SK-N-SH (cell line): Measurements from ENCODE around the gene FTCD. TPM values are rescaled to one million over a fixed set of nuclear protein-coding genes. Genes with fewer than 3 reads are reported as not detected.

Experiments used
- CTCF ChIA-PET: fragments of 300-600, 350-600 bp; formaldehyde crosslinking; extraction: SDS; loops from one replicate; lab custom pipeline; 2021; lab: Yijun Ruan, JAX
- POLR2A ChIA-PET: fragments of 350-600 bp; sonication (Branson Sonifier 250); formaldehyde crosslinking; extraction: SDS; loops from one replicate; lab custom pipeline; 2020; ENCODE audit warnings: antibody characterized with exemption, inconsistent platforms; lab: Yijun Ruan, JAX
- DNase-seq: peaks from one replicate; pipeline ENCODE4 v3.0.0; 2012
- H2AFZ ChIP-seq: fragments of 200-600 bp; sonication (generic); 2 replicates; pipeline ENCODE4 v1.8.1; 2016; ENCODE audit warnings: antibody characterized with exemption, mild to moderate bottlenecking, low read depth
- H3F3A ChIP-seq: fragments of 200-600 bp; sonication (generic); replicated peaks from 2 replicates; pipeline ENCODE3; 2016; ENCODE audit warnings: antibody characterized with exemption, mild to moderate bottlenecking; ENCODE audit not compliant: insufficient read depth
- H3K27ac ChIP-seq, 2 experiments: fragments of 200-500 bp in 1 of 2; fragments of 200-600 bp in 1 of 2; sonication (Bioruptor generic) in 1 of 2; sonication (generic), shearing (Covaris generic) in 1 of 2; 2 replicates each; pipeline versions ENCODE4 v1.5.1 to v1.6.1; 2014 to 2016; ENCODE audit warnings: low read depth in 2 of 2, inconsistent platforms in 1 of 2, low read length in 1 of 2, mild to moderate bottlenecking in 1 of 2, mixed read lengths in 1 of 2
- H3K27me3 ChIP-seq: fragments of 200-600 bp; sonication (generic), shearing (Covaris generic); 2 replicates; pipeline ENCODE4 v1.6.1; 2016; ENCODE audit warnings: mixed run types; ENCODE audit not compliant: insufficient read depth
- H3K36me3 ChIP-seq, 2 experiments: fragments of 200-500 bp in 1 of 2; fragments of 200-600 bp in 1 of 2; sonication (Bioruptor generic) in 1 of 2; sonication (generic) in 1 of 2; replicated peaks in 1 of 2; 2 replicates each; pipeline versions ENCODE3 to v1.5.1; 2014 to 2016; ENCODE audit warnings: low read length in 1 of 2, mild to moderate bottlenecking in 1 of 2; ENCODE audit not compliant: insufficient read depth in 2 of 2, control insufficient read depth in 1 of 2
- H3K4me1 ChIP-seq, 2 experiments: fragments of 200-500 bp in 1 of 2; fragments of 200-600 bp in 1 of 2; sonication (Bioruptor generic) in 1 of 2; sonication (generic), shearing (Covaris generic) in 1 of 2; 2 replicates each; pipeline versions ENCODE4 v1.5.1 to v1.6.1; 2014 to 2016; ENCODE audit warnings: low read depth in 1 of 2, low read length in 1 of 2, mixed run types in 1 of 2; ENCODE audit not compliant: insufficient read depth in 2 of 2, control insufficient read depth in 1 of 2
- H3K4me2 ChIP-seq: fragments of 200-600 bp; sonication (generic), shearing (Covaris generic); 2 replicates; pipeline ENCODE4 v1.6.1; 2017; ENCODE audit warnings: mixed run types
- H3K4me3 ChIP-seq, 2 experiments: fragments of 200-500 bp in 1 of 2; fragments of 200-600 bp in 1 of 2; sonication (Bioruptor generic) in 1 of 2; sonication (generic), shearing (Covaris generic) in 1 of 2; 2 replicates each; pipeline versions ENCODE4 v1.5.1 to v1.8.1; 2014 to 2016; ENCODE audit warnings: low read depth in 2 of 2, inconsistent platforms in 1 of 2, low read length in 1 of 2, mild to moderate bottlenecking in 1 of 2, mixed read lengths in 1 of 2, moderate library complexity in 1 of 2
- H3K79me2 ChIP-seq: fragments of 200-600 bp; sonication (generic); 2 replicates; pipeline ENCODE4 v1.8.1; 2017; ENCODE audit warnings: mild to moderate bottlenecking; ENCODE audit not compliant: insufficient read depth
- H3K9ac ChIP-seq: fragments of 200-600 bp; sonication (generic); 2 replicates; pipeline ENCODE4 v1.6.1; 2017; ENCODE audit warnings: mixed run types
- H3K9me2 ChIP-seq: fragments of 200-600 bp; sonication (generic); 2 replicates; pipeline ENCODE4 v1.6.1; 2017; ENCODE audit warnings: mixed run types
- H3K9me3 ChIP-seq: fragments of 200-600 bp; sonication (generic); 2 replicates; pipeline ENCODE4 v1.6.1; 2017; ENCODE audit warnings: mixed run types, mild to moderate bottlenecking, moderate library complexity
- H4K20me1 ChIP-seq: fragments of 200-600 bp; sonication (generic); 2 replicates; pipeline ENCODE4 v1.6.1; 2017; ENCODE audit warnings: mild to moderate bottlenecking, mixed run types; ENCODE audit not compliant: insufficient read depth
- CTCF ChIP-seq: fragments of 200-600 bp; sonication (generic); IDR thresholded peaks from 2 replicates; pipeline ENCODE4 v1.6.1; 2017; ENCODE audit warnings: antibody characterized with exemption, mild to moderate bottlenecking, moderate library complexity
- EP300 ChIP-seq, 2 experiments: IDR thresholded peaks; 2 replicates each; pipeline versions ENCODE4 v1.4.0 to v1.6.1; 2012; ENCODE audit warnings: borderline replicate concordance in 1 of 2, low read depth in 1 of 2, low read length in 1 of 2
- FOSL2 ChIP-seq: IDR thresholded peaks from 2 replicates; pipeline ENCODE4 v1.4.0; 2012; ENCODE audit warnings: low read depth, mild to moderate bottlenecking, moderate library complexity, borderline replicate concordance
- FOXJ3 ChIP-seq: sonication (generic); formaldehyde crosslinking; IDR thresholded peaks from 2 replicates; pipeline ENCODE4 v1.5.1; 2020; ENCODE audit warnings: mild to moderate bottlenecking, missing genetic modification reagents
- FOXM1 ChIP-seq: IDR thresholded peaks from 2 replicates; pipeline ENCODE4 v1.4.0; 2012; ENCODE audit warnings: low read depth, mild to moderate bottlenecking
- GABPA ChIP-seq: IDR thresholded peaks from 2 replicates; pipeline ENCODE4 v1.4.0; 2012; ENCODE audit warnings: low read depth, mild to moderate bottlenecking
- GATA2 ChIP-seq: sonication (generic); formaldehyde crosslinking; IDR thresholded peaks from 2 replicates; pipeline ENCODE4 v1.5.0; 2020; ENCODE audit warnings: mild to moderate bottlenecking, missing genetic modification reagents
- NFIC ChIP-seq: IDR thresholded peaks from 2 replicates; pipeline ENCODE4 v1.4.0; 2012; ENCODE audit warnings: borderline replicate concordance
- NRF1 ChIP-seq: IDR thresholded peaks from 2 replicates; pipeline ENCODE4 v1.6.1; 2012; ENCODE audit warnings: low read depth, mild to moderate bottlenecking, low read length
- PBX3 ChIP-seq: IDR thresholded peaks from 2 replicates; pipeline ENCODE4; 2012
- RFX5 ChIP-seq: IDR thresholded peaks from 2 replicates; pipeline ENCODE4 v1.6.1; 2012; ENCODE audit warnings: mild to moderate bottlenecking, improper control_type of control experiment, low read length
- SIN3A ChIP-seq: IDR thresholded peaks from 2 replicates; pipeline ENCODE4 v1.6.1; 2012; ENCODE audit warnings: low read depth, mild to moderate bottlenecking, low read length, moderate library complexity, borderline replicate concordance
- TAF1 ChIP-seq: IDR thresholded peaks from 2 replicates; pipeline ENCODE4 v1.6.1; 2012; ENCODE audit warnings: low read depth, mild to moderate bottlenecking, low read length, moderate library complexity, borderline replicate concordance
- TCF12 ChIP-seq: IDR thresholded peaks from 2 replicates; pipeline ENCODE4 v1.4.0; 2012
- USF1 ChIP-seq: IDR thresholded peaks from 2 replicates; pipeline ENCODE4 v1.4.0; 2012; ENCODE audit warnings: low read depth, borderline replicate concordance
- USF2 ChIP-seq: fragments of 150-350 bp; IDR thresholded peaks from 2 replicates; pipeline ENCODE4 v1.6.1; 2017; ENCODE audit warnings: antibody characterized with exemption, low read length, low read depth, borderline replicate concordance
- WGBS: methylation state at CpG from one replicate; pipeline ENCODE4 v1.1.6; 2017; ENCODE audit warnings: low lambda C conversion rate; 5-methylcytosine and 5-hydroxymethylcytosine counted together
- polyA plus RNA-seq, 3 experiments: library from polyadenylated mRNA; depleted of rRNA; stranded (reverse); fragments of >200 nt; gene quantifications; 2 replicates each; pipeline ENCODE4 v1.2.3, GENCODE V29; 2012
- TF ChIP-seq, protein P1 (sequence below): IDR thresholded peaks from 2 replicates; pipeline ENCODE4 v1.4.0; 2012; ENCODE audit warnings: low read depth, borderline replicate concordance

FTCD gene
- polyA plus RNA-seq, 1 of the 3 experiments (the other 2 are of a cell fraction) = 0.33 TPM

- Histone ChIP-seq H3K79me2 (no peaks in the 10 kb centered on the region), H2AFZ (no peak overlapping the region), H3K9ac (no peak overlapping the region), H3K27me3 (no peaks in the 10 kb centered on the region), H3K27ac (peak overlapping the region in 1 of 2 experiments; percentile 94; a peak in 1 of 4 replicates), H3F3A (no peaks in the 10 kb centered on the region), H4K20me1 (no peaks in the 10 kb centered on the region), H3K4me2 (no peak overlapping the region), H3K4me3 (no peak overlapping the region), H3K4me1 (peaks cover 0 to 41% of the 10 kb centered on the region in 2 experiments; a peak in 1 of 4 replicates), H3K9me3 (no peaks in the 10 kb centered on the region), H3K9me2 (no peaks in the 10 kb centered on the region), H3K36me3 (peaks cover under 1 to 24% of the 10 kb centered on the region in 2 experiments)
- peak; percentile 38 for DNase-seq
- ChIA-PET POLR2A (no interaction called here), CTCF (interaction anchor here (0.7 to 2.0 kb wide), 2 partner anchors 9 to 26 kb away, joined by 3 to 5 read pairs; no protein-coding TSS in a partner anchor)
- 96% methylated on average over 9 of the region's 32 CpGs for WGBS
- TF ChIP-seq NFIC (no peak), FOXM1 (no peak), EP300 (IDR thresholded peaks at IDR 0.05; ENCODE audit: borderline replicate concordance in 1 of 2, low read depth in 1 of 2, low read length in 1 of 2) (no peak), GATA2 (no peak), USF2 (no peak), TCF12 (no peak)
These were observed 28.8 kb downstream of the FTCD start for GRCh38 chr21:46126309-46127238.

- Histone ChIP-seq H3K36me3 (peaks cover 3 to 31% of the 10 kb centered on the region in 2 experiments), H3K27ac (no peak overlapping the region; a peak in 1 of 4 replicates), H3K9me2 (no peaks in the 10 kb centered on the region), H3K9ac (no peak overlapping the region), H3K4me2 (no peak overlapping the region), H3K4me1 (peaks cover 0 to 41% of the 10 kb centered on the region in 2 experiments; a peak in 1 of 4 replicates), H3K27me3 (no peaks in the 10 kb centered on the region), H4K20me1 (no peaks in the 10 kb centered on the region), H3K9me3 (no peaks in the 10 kb centered on the region), H3K4me3 (no peak overlapping the region), H3K79me2 (no peaks in the 10 kb centered on the region), H2AFZ (no peak overlapping the region), H3F3A (no peaks in the 10 kb centered on the region)
- WGBS = 92% methylated on average over 39 of the region's 47 CpGs
- CTCF ChIA-PET = no interaction called here
- DNase-seq = no peak
- POLR2A ChIA-PET = no interaction called here
- TF ChIP-seq, protein P1, sequence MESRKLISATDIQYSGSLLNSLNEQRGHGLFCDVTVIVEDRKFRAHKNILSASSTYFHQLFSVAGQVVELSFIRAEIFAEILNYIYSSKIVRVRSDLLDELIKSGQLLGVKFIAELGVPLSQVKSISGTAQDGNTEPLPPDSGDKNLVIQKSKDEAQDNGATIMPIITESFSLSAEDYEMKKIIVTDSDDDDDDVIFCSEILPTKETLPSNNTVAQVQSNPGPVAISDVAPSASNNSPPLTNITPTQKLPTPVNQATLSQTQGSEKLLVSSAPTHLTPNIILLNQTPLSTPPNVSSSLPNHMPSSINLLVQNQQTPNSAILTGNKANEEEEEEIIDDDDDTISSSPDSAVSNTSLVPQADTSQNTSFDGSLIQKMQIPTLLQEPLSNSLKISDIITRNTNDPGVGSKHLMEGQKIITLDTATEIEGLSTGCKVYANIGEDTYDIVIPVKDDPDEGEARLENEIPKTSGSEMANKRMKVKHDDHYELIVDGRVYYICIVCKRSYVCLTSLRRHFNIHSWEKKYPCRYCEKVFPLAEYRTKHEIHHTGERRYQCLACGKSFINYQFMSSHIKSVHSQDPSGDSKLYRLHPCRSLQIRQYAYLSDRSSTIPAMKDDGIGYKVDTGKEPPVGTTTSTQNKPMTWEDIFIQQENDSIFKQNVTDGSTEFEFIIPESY = no peak
- TF ChIP-seq GABPA (no peak), TAF1 (no peak), CTCF (no peak), TCF12 (no peak), USF1 (no peak), EP300 (IDR thresholded peaks at IDR 0.05; ENCODE audit: borderline replicate concordance in 1 of 2, low read depth in 1 of 2, low read length in 1 of 2) (no peak), FOXJ3 (CRISPR knock-in tag) (no peak), NRF1 (no peak), RFX5 (no peak), PBX3 (no peak), NFIC (no peak), FOSL2 (no peak), SIN3A (no peak)
These were observed 29.5 kb downstream of the FTCD start for GRCh38 chr21:46125846-46126301.
